Mucosa of descending colon (tissue), 3 donors: Measurements from ENCODE around the gene OSBPL6. TPM values are rescaled to one million over a fixed set of nuclear protein-coding genes. Genes with fewer than 3 reads are reported as not detected.

Experiments
- ATAC-seq: fragments of 200-7000 bp; cut with Tn5 transposase; one replicate; pipeline ENCODE4 v1.9.1; 2020; ENCODE audit warnings: mild to moderate bottlenecking, moderate library complexity
- DNase-seq, 3 donors: peaks; one replicate each; pipeline ENCODE4 v3.0.0-alpha.2; 2020
- H3K36me3 ChIP-seq: fragments of 200-600 bp; one replicate; pipeline ENCODE4 v1.8.0; 2021; ENCODE audit warnings: low read depth, mild to moderate bottlenecking
- H3K4me1 ChIP-seq: fragments of 200-600 bp; one replicate; pipeline ENCODE4 v1.8.0; 2021; ENCODE audit warnings: low read depth, mild to moderate bottlenecking
- H3K4me3 ChIP-seq: fragments of 200-600 bp; one replicate; pipeline ENCODE4 v1.8.0; 2021; ENCODE audit warnings: mild to moderate bottlenecking
- H3K9me3 ChIP-seq: fragments of 200-600 bp; one replicate; pipeline ENCODE4 v1.8.0; 2021; ENCODE audit warnings: mild to moderate bottlenecking
- CTCF ChIP-seq: fragments of 200-600 bp; IDR thresholded peaks from one replicate; pipeline ENCODE4 v1.8.0; 2022; ENCODE audit warnings: antibody characterized with exemption, mild to moderate bottlenecking
- intact Hi-C, 2 donors: fragments of 100-400 bp; cut with DNase I in 1 of 2; cut with micrococcal nuclease in 1 of 2; formaldehyde crosslinking; loops; one replicate each; pipeline versions ENCODE4 v1.11.0 to v1.11.1; 2022; cut with DNase I, micrococcal nuclease
- total RNA-seq, 3 donors: library from RNA; stranded (reverse); fragmentation: NEBNext Ultra II Directional in 2 of 3; extraction: Animal tissue kit (Norgen Biotek cat#: 25700) in 2 of 3; gene quantifications; one replicate each; pipeline versions ENCODE4 v1.2.1 to v1.2.4, GENCODE V29; 2021 to 2023
- donor health status: DM: no; HTN: no; CAD: no; lungs with moderate emphysema.
- donor health status: DM: no; HTN: no; CAD: no.
- donor health status: DM: no; HTN: yes; CAD: no.

OSBPL6 gene
- total RNA-seq, 3 donors from 2014 or later = 1.3 to 2.7 (median 1.5) TPM

DNA sequence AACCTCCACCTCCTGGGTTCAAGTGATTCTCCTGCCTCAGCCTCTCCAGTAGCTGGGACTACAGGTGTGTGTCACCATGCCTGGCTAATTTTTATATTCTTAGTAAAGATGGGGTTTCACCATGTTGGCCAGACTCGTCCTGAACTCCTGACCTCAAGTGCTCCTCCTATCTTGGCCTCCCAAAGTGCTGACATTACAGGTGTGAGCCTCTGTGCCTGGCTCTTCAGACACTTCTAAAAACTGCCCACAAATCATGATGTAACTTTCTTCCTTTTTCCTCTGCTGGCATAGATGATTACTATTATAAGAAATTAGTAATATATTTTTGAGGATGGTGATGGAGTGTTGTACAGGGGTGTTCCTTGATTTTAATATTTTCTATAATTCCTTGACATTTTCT is 6.0 kb downstream of the OSBPL6 start:
- intact Hi-C loops = no loop called here
- no peaks in the 10 kb centered on the region for H3K9me3 ChIP-seq
- ATAC-seq (no peak), DNase-seq (no peak)
- no peak overlapping the region for H3K4me3 ChIP-seq
- TF ChIP-seq CTCF = no peak
- no peaks in the 10 kb centered on the region for H3K4me1 ChIP-seq
- no peaks in the 10 kb centered on the region for H3K36me3 ChIP-seq

GRCh38 chr2:178202927-178203326 is 8.6 kb downstream of the OSBPL6 start:
- H3K4me1 ChIP-seq = no peaks in the 10 kb centered on the region
- no peak overlapping the region for H3K4me3 ChIP-seq
- ATAC-seq = no peak
- no peaks in the 10 kb centered on the region for H3K36me3 ChIP-seq
- DNase-seq = no peak
- H3K9me3 ChIP-seq = no peaks in the 10 kb centered on the region
- no peak for TF ChIP-seq CTCF
- intact Hi-C loops = no loop called here

DNA sequence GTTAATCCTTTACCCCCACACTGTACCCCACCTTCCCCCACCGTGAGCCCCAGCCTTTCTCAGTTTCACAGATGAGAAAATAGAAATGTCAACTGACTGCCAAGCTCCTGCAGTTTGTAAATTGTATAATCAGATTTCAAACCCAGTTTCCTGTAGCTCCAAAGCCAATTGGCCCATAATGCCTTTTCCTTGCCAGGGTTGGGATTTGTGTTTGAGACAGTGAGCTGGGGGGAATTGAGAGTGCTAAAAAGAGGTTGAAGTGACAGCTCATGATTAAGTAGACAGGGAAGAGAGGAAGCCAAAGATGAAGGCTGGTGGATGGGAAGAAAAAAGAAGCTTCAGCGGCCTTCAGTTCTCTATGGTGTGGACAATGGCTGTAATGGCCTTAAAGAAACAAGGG is 10.7 kb downstream of the OSBPL6 start:
- no peak for TF ChIP-seq CTCF
- DNase-seq = no peak
- Histone ChIP-seq H3K36me3 (no peaks in the 10 kb centered on the region), H3K4me3 (no peak overlapping the region), H3K4me1 (no peaks in the 10 kb centered on the region), H3K9me3 (no peaks in the 10 kb centered on the region)
- intact Hi-C loops = no loop called here
- no peak for ATAC-seq

- ATAC-seq (no peak), DNase-seq (no peak)
- no peaks in the 10 kb centered on the region for H3K36me3 ChIP-seq
- no peaks in the 10 kb centered on the region for H3K4me1 ChIP-seq
- TF ChIP-seq CTCF = no peak
- intact Hi-C loops = no loop called here
- H3K9me3 ChIP-seq = no peaks in the 10 kb centered on the region
- H3K4me3 ChIP-seq = no peak overlapping the region
These were observed 11.7 kb downstream of the OSBPL6 start for GRCh38 chr2:178205853-178206521.

- DNase-seq = no peak
- no peaks in the 10 kb centered on the region for H3K4me1 ChIP-seq
- intact Hi-C loops = no loop called here
- H3K4me3 ChIP-seq = no peak overlapping the region
- no peaks in the 10 kb centered on the region for H3K36me3 ChIP-seq
- no peak for ATAC-seq
- TF ChIP-seq CTCF = no peak
- no peaks in the 10 kb centered on the region for H3K9me3 ChIP-seq
These were observed 14.0 kb downstream of the OSBPL6 start for GRCh38 chr2:178208336-178208735.

GRCh38 chr2:178208817-178209216 is 14.5 kb downstream of the OSBPL6 start:
- DNase-seq = peak in 1 of 3 donors; percentile 10
- intact Hi-C loops = no loop called here
- no peak for TF ChIP-seq CTCF
- Histone ChIP-seq H3K4me1 (no peaks in the 10 kb centered on the region), H3K36me3 (no peaks in the 10 kb centered on the region), H3K9me3 (no peaks in the 10 kb centered on the region), H3K4me3 (no peak overlapping the region)
- ATAC-seq = no peak
